Mesendoderm (in vitro differentiated cells): Measurements from ENCODE around the gene SFMBT2.

Source experiments
- DNase-seq: peaks from one replicate; pipeline ENCODE4 v3.0.0; 2013
- H2AK5ac ChIP-seq: 2 replicates; pipeline ENCODE4 v1.6.1; 2013; ENCODE audit warnings: low read length, inconsistent platforms
- H2BK120ac ChIP-seq: 2 replicates; pipeline ENCODE4 v1.6.1; 2013; ENCODE audit warnings: low read depth, mild to moderate bottlenecking, low read length, moderate library complexity, mixed read lengths
- H2BK15ac ChIP-seq: replicated peaks from 2 replicates; pipeline ENCODE4 v1.6.1; 2013; ENCODE audit warnings: low read depth, mild to moderate bottlenecking, moderate library complexity
- H2BK5ac ChIP-seq: 2 replicates; pipeline ENCODE4 v1.6.1; 2013; ENCODE audit warnings: low read length, inconsistent platforms
- H3K18ac ChIP-seq: 2 replicates; pipeline ENCODE4 v1.6.1; 2013; ENCODE audit warnings: mild to moderate bottlenecking, low read length, mixed read lengths
- H3K23ac ChIP-seq: one replicate; pipeline ENCODE4 v1.6.1; 2013; ENCODE audit warnings: low read length
- H3K27ac ChIP-seq: 2 replicates; pipeline ENCODE4 v1.5.1; 2013; ENCODE audit warnings: low read depth, mild to moderate bottlenecking, inconsistent platforms, low read length, moderate library complexity
- H3K27me3 ChIP-seq: 2 replicates; pipeline ENCODE4 v1.6.1; 2013; ENCODE audit warnings: low read length, control low read depth, mild to moderate bottlenecking, inconsistent platforms; ENCODE audit not compliant: insufficient read depth, poor library complexity
- H3K36me3 ChIP-seq: 2 replicates; pipeline ENCODE4 v1.6.1; 2013; ENCODE audit warnings: low read length, inconsistent platforms; ENCODE audit not compliant: control insufficient read depth, insufficient read depth
- H3K4ac ChIP-seq: one replicate; pipeline ENCODE4 v1.6.1; 2013; ENCODE audit warnings: low read depth, mild to moderate bottlenecking, low read length, moderate library complexity
- H3K4me1 ChIP-seq: 2 replicates; pipeline ENCODE4 v1.6.1; 2013; ENCODE audit warnings: low read depth, low read length, inconsistent platforms; ENCODE audit not compliant: control insufficient read depth
- H3K4me2 ChIP-seq: 2 replicates; pipeline ENCODE4 v1.6.1; 2013; ENCODE audit warnings: low read length
- H3K4me3 ChIP-seq: 2 replicates; pipeline ENCODE4 v1.5.1; 2013; ENCODE audit warnings: mild to moderate bottlenecking, low read length
- H3K56ac ChIP-seq: one replicate; pipeline ENCODE4 v1.6.1; 2013; ENCODE audit warnings: low read length
- H3K79me1 ChIP-seq: 2 replicates; pipeline ENCODE4 v1.6.1; 2013; ENCODE audit warnings: low read length, inconsistent platforms
- H3K79me2 ChIP-seq: 2 replicates; pipeline ENCODE4 v1.6.1; 2013; ENCODE audit warnings: mild to moderate bottlenecking, low read length; ENCODE audit not compliant: control insufficient read depth, insufficient read depth
- H3K9ac ChIP-seq: 2 replicates; pipeline ENCODE4 v1.6.1; 2013; ENCODE audit warnings: low read length, inconsistent platforms
- H4K5ac ChIP-seq: one replicate; pipeline ENCODE4 v1.6.1; 2013; ENCODE audit warnings: low read length
- H4K8ac ChIP-seq: one replicate; pipeline ENCODE4 v1.6.1; 2013; ENCODE audit warnings: low read depth, mild to moderate bottlenecking, control low read depth, low read length, moderate library complexity
- WGBS: extraction: QIAGEN DNeasy Blood & Tissue Kit; methylation state at CpG from one replicate; pipeline ENCODE4 v1.1.7; 2013; ENCODE audit warnings: low lambda C conversion rate, missing lambda C conversion rate; ENCODE audit not compliant: insufficient coverage; ENCODE audit errors: extremely low coverage; 5-methylcytosine and 5-hydroxymethylcytosine counted together

The SFMBT2 gene

DNA sequence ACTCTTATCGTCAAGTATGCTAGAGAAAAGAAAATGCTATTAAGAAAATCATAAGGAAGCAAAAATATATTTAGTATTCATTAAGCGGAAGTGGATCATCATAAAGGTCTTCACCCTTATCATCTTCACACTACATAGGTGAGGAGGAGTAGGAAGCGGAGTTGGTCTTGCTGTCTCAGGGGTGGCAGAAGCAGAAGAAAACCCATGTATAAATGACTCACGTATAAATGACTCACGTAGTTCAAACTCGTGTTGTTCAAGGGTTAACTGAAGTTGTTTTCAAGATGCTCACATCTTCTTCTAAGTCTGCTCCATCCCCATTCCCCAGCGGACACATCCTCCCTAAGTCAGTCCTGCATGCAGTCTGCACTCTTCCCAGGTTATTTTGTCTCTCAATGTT is 72.4 kb downstream of the SFMBT2 start:
- H2AK5ac ChIP-seq: no peak overlapping the region
- H3K4ac ChIP-seq: no peak overlapping the region
- H4K5ac ChIP-seq: no peak overlapping the region
- no peak overlapping the region for H3K27ac ChIP-seq
- no peak overlapping the region for H2BK5ac ChIP-seq
- no peak overlapping the region for H3K4me2 ChIP-seq
- DNase-seq: no peak
- no peaks in the 10 kb centered on the region for H3K79me1 ChIP-seq
- H3K23ac ChIP-seq: no peak overlapping the region
- no peak overlapping the region for H3K18ac ChIP-seq
- no peak overlapping the region for H2BK120ac ChIP-seq
- no peaks in the 10 kb centered on the region for H3K36me3 ChIP-seq
- no peak overlapping the region for H3K4me3 ChIP-seq
- WGBS: no CpG with 5 or more reads among the region's 7 CpGs
- H3K4me1 ChIP-seq: peaks cover 3% of the 10 kb centered on the region
- H3K27me3 ChIP-seq: no peaks in the 10 kb centered on the region
- H3K79me2 ChIP-seq: no peaks in the 10 kb centered on the region
- H3K9ac ChIP-seq: no peak overlapping the region
- no peak overlapping the region for H2BK15ac ChIP-seq
- no peak overlapping the region for H3K56ac ChIP-seq
- no peak overlapping the region for H4K8ac ChIP-seq

DNA sequence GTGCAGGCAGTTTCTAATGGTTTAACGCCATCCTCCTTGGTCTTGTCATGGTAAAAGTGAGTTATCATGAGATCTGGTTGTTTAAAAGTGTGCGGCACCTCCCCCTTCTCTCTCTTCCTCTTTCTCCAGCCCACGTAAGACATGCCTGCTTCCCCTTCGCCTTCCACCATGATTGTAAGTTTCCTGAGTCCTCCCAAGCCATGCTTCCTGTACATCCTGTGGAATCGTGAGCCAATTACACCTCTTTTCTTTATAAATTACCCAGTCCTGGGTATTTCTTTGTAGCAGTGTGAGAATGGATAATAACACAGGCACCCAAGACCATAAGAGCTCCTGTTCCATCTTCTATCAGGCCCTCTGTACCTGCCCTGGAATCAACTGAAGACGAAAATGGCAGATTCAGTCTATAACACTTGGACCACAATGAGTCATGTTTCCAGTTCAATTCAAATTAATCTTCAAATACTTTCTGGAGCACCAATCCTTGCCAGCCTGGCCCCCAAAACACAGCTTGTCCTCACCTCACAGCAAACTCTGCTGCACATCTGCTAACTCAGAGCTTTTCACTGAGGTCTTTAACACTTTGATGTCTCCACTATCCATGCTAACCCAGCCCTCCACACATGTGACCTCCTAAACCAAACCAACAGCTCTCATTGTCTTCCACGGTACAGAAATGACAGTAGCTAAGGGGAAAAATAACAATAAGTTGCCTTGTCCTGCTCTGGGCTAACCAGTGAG is 73.2 kb downstream of the SFMBT2 start:
- Histone ChIP-seq H3K27me3 (no peaks in the 10 kb centered on the region), H3K79me1 (no peaks in the 10 kb centered on the region), H3K36me3 (no peaks in the 10 kb centered on the region), H3K27ac (no peak overlapping the region), H3K18ac (no peak overlapping the region), H2BK15ac (no peak overlapping the region), H3K4me1 (peaks cover 3% of the 10 kb centered on the region), H3K4ac (no peak overlapping the region), H2AK5ac (no peak overlapping the region), H4K8ac (no peak overlapping the region), H3K23ac (no peak overlapping the region), H2BK120ac (no peak overlapping the region), H3K9ac (no peak overlapping the region), H3K79me2 (no peaks in the 10 kb centered on the region), H3K4me2 (no peak overlapping the region), H4K5ac (no peak overlapping the region), H3K4me3 (no peak overlapping the region), H2BK5ac (no peak overlapping the region), H3K56ac (no peak overlapping the region)
- no peak for DNase-seq
- WGBS: no CpG with 5 or more reads among the region's 7 CpGs

DNA sequence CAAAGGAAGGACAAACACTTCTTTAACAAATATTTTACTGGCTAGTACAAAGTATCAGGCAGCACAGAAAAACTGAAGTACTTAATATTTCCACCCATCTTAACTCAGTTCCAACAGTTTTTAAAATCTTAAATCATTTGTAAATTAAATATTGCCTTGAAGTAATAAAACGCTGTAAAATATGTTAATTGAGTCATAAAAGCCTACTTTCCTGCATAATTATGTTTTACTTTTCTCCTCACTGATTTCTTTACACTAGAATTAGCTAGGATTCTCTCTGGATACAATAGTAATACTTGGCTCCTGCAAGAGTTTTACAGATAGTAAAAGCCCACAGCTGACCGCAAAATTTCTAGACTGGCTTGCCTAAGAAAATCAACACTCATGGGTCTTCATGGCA is 74.9 kb downstream of the SFMBT2 start:
- no peak overlapping the region for H2BK15ac ChIP-seq
- H4K5ac ChIP-seq: no peak overlapping the region
- no peaks in the 10 kb centered on the region for H3K79me1 ChIP-seq
- no peak overlapping the region for H4K8ac ChIP-seq
- H2BK120ac ChIP-seq: no peak overlapping the region
- H3K27me3 ChIP-seq: no peaks in the 10 kb centered on the region
- no peak overlapping the region for H2AK5ac ChIP-seq
- H3K18ac ChIP-seq: no peak overlapping the region
- H3K4me3 ChIP-seq: no peak overlapping the region
- H3K27ac ChIP-seq: no peak overlapping the region
- no peak for DNase-seq
- no peaks in the 10 kb centered on the region for H3K36me3 ChIP-seq
- H2BK5ac ChIP-seq: no peak overlapping the region
- no peak overlapping the region for H3K4ac ChIP-seq
- H3K4me2 ChIP-seq: no peak overlapping the region
- no peak overlapping the region for H3K56ac ChIP-seq
- H3K79me2 ChIP-seq: no peaks in the 10 kb centered on the region
- peaks cover under 1% of the 10 kb centered on the region for H3K4me1 ChIP-seq
- no CpG with 5 or more reads among the region's 2 CpGs for WGBS
- no peak overlapping the region for H3K9ac ChIP-seq
- H3K23ac ChIP-seq: no peak overlapping the region

- no peak overlapping the region for H3K27ac ChIP-seq
- no peaks in the 10 kb centered on the region for H3K36me3 ChIP-seq
- no peaks in the 10 kb centered on the region for H3K27me3 ChIP-seq
- H3K4me1 ChIP-seq: no peaks in the 10 kb centered on the region
- peak; percentile 19 for DNase-seq
- no peak overlapping the region for H4K5ac ChIP-seq
- no peak overlapping the region for H4K8ac ChIP-seq
- no peak overlapping the region for H3K9ac ChIP-seq
- no peak overlapping the region for H2BK15ac ChIP-seq
- H3K4me2 ChIP-seq: no peak overlapping the region
- H2BK120ac ChIP-seq: no peak overlapping the region
- H3K18ac ChIP-seq: no peak overlapping the region
- H3K4ac ChIP-seq: no peak overlapping the region
- no peaks in the 10 kb centered on the region for H3K79me2 ChIP-seq
- H3K79me1 ChIP-seq: no peaks in the 10 kb centered on the region
- no peak overlapping the region for H2AK5ac ChIP-seq
- H3K4me3 ChIP-seq: no peak overlapping the region
- no peak overlapping the region for H3K56ac ChIP-seq
- H3K23ac ChIP-seq: no peak overlapping the region
- no peak overlapping the region for H2BK5ac ChIP-seq
- no CpG with 5 or more reads among the region's 10 CpGs for WGBS
Measured at GRCh38 chr10:7334642-7334964, 76.2 kb downstream of the SFMBT2 start.

DNA sequence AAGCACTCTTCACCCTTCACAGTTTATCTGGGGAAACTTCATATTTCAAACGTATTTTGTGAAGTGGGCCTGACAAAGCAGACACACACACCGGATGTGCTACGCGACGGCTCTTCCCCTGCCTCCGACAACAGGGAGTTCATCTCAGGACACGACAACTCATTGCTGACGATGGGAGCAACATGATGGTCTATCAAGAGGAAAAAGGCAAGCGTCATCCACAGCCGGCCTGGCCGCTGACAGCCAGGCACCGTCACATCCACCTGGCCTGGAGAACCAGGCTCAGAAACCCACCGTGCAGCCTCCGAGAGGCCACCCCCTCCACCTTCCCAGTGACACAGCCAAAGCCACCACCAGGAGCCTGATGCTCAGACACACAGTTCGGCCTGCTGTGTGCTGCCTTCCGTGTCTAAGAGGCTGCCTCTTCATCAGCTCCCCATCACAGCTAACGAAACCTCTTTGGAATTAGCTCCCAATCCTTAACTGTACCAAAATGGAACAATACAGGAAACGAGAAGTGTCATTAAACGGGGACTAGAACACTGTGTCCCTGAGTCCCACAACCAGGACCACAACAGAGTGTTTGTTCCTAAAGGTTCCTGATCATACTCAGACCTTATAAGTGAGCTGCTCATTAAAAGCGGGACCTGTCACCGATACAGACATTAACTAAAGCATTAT is 76.7 kb downstream of the SFMBT2 start:
- Histone ChIP-seq H4K5ac (no peak overlapping the region), H3K4me3 (no peak overlapping the region), H3K79me2 (no peaks in the 10 kb centered on the region), H3K27ac (no peak overlapping the region), H3K9ac (no peak overlapping the region), H3K23ac (no peak overlapping the region), H2BK15ac (no peak overlapping the region), H3K79me1 (no peaks in the 10 kb centered on the region), H3K4ac (no peak overlapping the region), H2BK120ac (no peak overlapping the region), H3K18ac (no peak overlapping the region), H3K4me1 (no peaks in the 10 kb centered on the region), H2BK5ac (no peak overlapping the region), H3K36me3 (no peaks in the 10 kb centered on the region), H4K8ac (no peak overlapping the region), H2AK5ac (no peak overlapping the region), H3K56ac (no peak overlapping the region), H3K4me2 (no peak overlapping the region), H3K27me3 (no peaks in the 10 kb centered on the region)
- no CpG with 5 or more reads among the region's 21 CpGs for WGBS
- DNase-seq: peak; percentile 17

DNA sequence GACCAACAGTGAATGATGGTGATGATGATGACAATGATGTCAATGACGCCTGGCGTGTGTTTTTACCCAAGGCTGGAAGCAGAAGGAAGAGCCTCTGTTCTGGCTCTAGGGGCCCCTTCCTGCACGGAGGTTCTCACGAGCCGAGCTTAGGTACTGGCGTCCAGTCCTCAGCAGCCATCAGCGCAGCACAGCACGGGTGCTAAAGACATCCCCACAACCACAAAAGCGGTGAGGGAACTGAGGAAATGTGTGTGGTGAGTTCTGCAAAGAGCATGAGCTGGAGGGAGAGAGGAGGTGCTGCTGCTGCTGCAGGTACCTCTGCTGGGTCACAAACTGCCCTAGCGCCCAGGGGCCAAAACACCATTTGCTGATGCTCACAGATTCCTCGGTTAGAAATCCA is 81.6 kb downstream of the SFMBT2 start:
- no CpG with 5 or more reads among the region's 11 CpGs for WGBS
- no peak overlapping the region for H3K4me2 ChIP-seq
- no peak overlapping the region for H3K4me3 ChIP-seq
- H4K8ac ChIP-seq: no peak overlapping the region
- H3K27me3 ChIP-seq: no peaks in the 10 kb centered on the region
- no peak overlapping the region for H2BK15ac ChIP-seq
- H2AK5ac ChIP-seq: no peak overlapping the region
- H4K5ac ChIP-seq: no peak overlapping the region
- DNase-seq: no peak
- H2BK5ac ChIP-seq: no peak overlapping the region
- no peaks in the 10 kb centered on the region for H3K36me3 ChIP-seq
- no peaks in the 10 kb centered on the region for H3K79me1 ChIP-seq
- H3K18ac ChIP-seq: no peak overlapping the region
- H3K4me1 ChIP-seq: no peaks in the 10 kb centered on the region
- H3K56ac ChIP-seq: no peak overlapping the region
- no peak overlapping the region for H3K27ac ChIP-seq
- H3K23ac ChIP-seq: no peak overlapping the region
- no peak overlapping the region for H3K4ac ChIP-seq
- H3K79me2 ChIP-seq: no peaks in the 10 kb centered on the region
- no peak overlapping the region for H3K9ac ChIP-seq
- H2BK120ac ChIP-seq: no peak overlapping the region
